ENCODE data around the gene NAT16.

NAT16 gene

DNA sequence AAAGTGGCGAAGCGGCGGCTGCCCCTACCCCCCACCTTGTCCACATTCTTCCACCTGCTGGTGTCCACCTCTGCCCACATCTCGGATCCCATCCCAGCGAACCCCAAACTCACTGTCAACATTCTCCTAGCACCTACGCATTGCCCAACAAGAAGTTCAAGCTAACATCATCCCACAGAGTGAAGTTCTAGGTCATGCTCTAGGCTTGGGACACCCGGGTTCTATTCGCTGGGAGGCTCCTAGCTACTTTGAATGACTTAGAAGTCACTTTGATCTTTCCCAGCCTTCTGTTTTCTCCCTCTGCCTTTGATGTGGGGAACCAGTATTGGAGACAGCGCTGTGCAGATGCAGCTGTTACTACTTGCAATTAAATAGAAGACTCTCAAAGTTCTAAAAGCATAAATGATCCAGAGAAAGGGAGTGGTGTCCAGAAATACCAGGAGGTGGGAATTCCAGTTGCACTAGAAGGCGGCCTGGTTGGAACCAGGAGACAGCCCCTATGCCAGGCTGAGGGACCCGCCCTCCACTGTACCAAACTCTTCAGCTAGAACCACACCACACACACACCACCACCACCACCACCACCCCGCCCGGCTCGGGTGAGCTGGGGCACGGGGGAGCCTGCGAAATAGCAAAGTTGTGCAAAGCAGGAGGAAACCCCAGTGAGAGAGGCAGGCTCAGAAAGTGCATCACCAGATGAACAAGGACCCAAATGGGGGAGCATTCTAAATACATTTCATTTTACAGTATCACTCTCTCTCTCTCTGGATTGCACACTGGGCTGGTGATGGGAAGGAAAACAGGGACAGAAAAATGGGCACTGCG, 9.3 kb downstream of the NAT16 start:
- no peak for ATAC-seq

DNA sequence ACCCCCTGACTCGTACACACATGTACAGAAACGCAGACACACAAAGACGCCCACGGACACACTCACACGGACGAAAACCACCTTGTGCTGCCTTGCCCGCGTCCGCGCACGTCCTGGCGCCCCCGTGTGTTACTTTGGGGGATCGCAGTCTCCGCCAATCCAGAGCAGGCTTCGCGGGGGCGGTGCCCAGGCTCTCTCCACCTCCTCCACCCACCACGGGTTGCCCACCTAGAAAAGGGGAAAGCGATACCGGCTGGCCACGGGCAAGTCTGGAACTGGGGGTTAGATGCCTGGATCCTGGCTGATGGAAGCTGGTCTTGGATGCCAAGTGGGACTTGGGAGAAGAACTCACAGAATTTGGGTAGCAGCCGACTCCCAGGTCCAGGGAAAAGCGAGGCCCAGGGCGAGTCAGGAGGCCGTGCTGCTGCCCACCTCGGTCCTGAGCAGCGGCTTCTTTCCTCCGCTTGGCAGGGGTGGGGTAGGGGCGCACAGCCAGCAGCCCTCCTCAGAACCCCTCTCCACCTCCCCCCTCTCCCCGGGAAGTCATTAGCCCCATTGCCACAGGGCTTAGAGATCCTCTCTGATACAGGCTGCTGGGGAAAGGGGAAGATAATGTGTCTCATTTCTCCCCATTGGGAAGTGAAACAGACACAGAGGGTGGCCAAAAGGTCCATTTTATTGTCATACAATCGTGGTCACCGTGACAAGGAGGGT, 10.1 kb downstream of the NAT16 start:
- peak; percentile 42 to 53 for ATAC-seq

DNA sequence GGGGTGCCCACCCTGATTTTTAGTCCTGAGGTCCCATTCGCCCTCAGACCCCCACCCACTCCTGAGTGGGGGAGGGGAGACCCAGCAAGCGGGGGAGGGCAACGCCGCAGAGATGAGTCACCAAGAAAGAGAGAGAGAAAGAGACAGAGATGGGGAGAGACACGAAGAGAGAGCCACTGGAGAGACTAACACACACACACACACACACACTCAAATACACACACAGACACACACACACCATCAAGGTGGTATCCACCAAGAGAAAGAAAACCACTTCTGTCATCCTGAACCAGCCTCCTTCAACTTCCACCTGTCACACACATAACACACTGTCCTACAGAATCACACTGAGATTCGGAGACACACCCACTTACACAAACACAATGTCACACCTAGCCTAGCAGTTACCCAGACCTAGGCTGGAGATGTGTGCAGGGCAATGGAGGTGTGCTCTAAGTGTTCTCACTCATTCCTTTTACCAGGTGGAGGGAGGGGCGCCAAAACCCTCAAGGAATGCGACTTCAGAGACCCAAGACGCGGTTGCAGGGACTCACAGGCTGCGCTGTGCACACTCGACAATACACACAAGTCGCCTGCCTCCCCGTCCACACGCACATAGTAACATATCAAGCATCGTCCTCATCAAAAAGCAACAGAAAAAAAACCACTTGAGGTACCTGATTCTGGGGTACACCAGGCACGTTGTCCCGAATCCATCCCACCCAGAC, 10.8 kb downstream of the NAT16 start:
- ATAC-seq, result no peak

- ATAC-seq, result no peak
These were observed 11.6 kb downstream of the NAT16 start for GRCh38 chr7:101168412-101169049.

DNA sequence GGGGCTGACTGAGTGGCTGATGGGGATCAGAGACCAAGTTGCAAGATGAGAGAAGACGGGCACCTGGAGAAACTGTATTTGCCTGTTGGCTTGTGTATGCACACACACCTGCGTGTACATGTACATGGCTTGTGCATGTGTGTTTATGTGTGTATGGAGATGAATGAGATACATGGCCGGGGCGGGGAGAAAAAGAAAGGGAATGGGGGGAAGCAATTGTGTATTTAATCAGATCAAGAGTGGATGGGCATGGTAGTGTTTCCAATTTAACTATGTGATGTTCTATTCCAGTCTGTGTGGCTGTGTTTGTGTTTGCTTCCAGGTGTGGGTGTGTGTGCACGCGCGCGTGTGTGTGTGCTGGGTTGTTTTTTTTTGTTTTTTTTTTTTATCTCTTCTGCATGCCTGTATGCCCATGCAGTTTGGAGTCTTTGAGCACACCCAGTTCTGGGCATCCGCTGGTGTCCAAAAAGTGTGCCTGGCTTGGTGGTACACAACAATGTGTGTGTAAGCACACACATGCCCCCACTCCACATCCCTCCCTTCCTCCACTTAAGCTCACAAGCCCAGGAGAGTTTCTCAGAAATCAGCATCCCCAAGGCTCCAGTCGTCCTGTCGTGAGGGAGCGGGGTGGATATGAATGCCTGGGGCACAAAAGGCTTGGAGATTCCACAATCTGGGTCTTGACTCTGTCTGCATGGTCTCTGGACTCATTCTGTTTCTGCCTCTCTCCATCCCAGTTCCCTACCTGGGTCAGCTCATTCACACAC, 12.3 kb downstream of the NAT16 start:
- ATAC-seq, result no peak

DNA sequence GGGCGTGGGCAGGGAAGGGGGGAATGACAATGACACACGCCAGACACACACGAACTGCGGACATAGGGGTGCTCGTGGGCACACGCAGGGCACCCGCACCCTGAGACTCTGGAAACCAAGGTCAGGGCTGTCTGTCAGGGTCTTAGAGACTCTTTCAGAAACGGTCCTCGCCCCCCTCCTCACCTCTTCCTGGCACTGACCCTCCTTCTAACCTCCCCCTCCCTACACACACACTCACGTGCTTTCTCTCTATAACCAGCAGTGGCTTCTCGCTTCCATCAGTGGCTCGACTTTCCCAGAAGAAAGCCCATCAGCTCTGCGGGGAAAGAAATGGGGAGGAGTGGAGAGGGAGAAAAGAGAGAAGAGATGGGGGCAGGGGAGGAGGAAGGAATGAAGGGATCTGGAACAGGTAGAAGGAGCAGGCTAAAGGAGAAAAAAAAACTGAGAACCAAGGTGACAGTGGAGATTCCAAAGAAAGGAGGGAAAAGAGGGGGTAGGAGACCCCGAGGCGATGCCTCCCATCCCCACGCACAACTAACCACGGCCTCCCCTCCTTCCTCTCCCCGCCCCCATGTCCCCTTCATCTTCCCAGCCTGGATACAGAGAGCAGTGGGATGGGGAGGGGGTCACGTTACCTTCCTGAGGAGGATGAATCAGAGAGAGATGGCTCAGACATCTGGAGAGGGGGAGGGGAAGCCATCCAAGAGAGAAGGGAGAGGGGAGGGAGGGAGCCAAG, 13.0 kb downstream of the NAT16 start:
- no peak for ATAC-seq

DNA sequence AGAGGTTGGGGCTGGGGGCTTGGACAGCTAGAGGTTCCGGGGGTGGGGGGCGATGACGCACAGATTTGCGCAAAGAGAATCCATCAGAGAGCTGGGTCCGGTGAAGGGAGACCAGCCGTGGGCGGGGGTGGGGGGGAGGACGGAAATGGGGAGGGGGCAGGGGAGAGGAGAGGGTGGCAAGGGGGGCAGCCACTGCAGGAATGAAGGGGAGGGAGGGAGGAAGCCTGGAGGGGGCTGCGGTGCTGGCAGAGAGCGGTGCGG, 13.5 kb downstream of the NAT16 start:
- ATAC-seq, result no peak

DNA sequence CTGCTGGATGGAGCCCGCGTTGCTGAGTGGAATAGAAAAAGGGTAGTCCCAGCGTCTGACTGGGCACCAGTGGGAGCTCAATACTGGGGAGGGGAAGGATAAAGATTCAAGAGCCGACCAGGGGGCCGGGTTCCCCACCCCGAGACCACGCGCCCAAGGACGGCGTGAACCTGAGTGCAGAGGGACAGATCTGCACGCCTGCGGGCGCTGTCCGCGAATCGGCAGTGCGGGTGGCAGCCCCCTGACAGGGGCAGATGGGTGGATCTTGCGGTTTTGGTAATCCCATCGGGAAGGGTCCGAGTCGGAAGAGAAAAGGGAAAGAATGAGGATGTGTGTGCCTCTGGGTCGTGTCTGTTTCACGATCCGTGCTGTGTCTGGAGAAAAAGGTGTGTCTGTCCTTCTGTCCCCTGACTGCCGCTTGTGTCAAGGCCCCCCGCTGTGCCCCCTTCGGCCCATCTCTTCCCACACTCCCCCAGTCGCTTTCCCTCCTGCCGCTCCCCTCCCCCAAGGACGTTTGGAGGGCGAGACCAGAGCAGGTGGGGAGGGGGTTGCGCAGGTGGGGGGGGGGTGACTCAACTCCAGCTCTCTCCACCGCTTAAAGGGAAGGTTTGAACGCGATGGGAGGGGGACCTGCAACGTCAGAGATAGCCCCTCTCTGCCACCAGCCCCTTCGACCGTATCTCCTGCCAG, 14.0 kb downstream of the NAT16 start:
- no peak for ATAC-seq

- ATAC-seq, result peak; percentile 83 to 85
These were observed 14.8 kb downstream of the NAT16 start, which contains the start of gene VGF for GRCh38 chr7:101165075-101165957. Gene VGF (minus strand): TSS chr7:101165569. CDS start chr7:101164843, 726 bp downstream.

GRCh38 chr7:101164071-101164840, 15.8 kb downstream of the NAT16 start:
- ATAC-seq, result no peak

DNA sequence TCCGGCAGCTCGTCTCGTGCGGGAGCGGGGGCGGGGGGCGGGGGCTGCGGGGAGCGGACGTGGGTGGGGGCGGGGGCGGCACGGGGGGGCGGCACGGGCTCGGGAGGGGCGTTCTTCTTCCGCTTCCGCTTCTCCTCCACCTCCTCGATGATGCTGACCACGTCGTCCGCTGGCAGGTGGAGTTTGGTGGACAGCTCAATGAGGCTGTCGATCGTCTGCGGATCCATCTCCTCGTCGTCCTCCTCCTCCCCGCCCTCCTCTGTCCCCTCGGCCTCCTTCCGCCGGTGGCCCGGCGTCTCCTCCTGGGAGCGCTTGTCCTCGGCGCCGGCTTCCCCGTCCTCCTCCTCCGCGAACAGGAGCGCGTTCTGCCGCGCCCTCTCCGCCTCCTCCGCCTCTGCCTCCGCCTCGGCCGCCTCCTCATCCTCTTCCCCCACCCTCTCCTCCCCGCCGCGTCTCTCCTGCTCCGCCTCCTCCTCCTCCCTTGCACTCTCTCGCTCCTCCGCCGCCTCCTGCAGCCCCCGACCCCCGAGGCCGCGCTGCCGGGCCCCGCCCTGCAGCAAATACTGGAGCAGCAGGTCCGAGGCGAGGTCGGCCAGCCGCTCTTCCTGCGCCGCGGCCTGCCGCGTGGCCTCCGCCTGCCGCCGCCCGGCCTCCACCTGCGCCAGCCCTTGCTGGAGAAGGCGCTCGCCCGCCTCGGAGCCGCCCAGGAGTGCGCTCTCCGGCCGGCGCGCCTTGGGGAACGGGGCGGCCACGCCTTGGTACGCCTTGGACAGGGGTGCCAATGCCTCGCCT, 16.6 kb downstream of the NAT16 start:
- peak in 1 of 2 donors; percentile 4 for ATAC-seq

GRCh38 chr7:101162551-101163278, 17.4 kb downstream of the NAT16 start:
- ATAC-seq, result no peak

- no peak for ATAC-seq
These were observed 18.2 kb downstream of the NAT16 start for GRCh38 chr7:101161692-101162471.

DNA sequence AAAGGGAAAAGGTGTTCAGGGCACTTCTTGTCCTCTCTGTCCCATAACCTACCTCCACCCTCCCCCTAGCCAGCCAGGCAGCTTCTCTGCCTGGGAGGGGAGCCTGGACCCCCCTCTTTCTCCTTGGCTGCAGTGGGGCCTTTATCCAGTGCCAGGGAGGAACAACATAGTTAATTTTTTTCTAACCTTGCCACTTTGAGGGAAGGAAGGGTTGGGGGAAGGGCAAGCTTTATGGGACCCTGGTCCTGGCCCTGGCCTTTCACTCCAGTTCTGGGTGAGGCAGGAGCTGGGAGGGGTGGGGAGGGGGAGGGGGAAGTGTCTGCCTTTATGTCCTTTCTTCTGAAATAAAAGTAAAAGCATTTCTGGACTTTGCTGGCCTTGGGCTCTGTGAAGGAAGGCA, 19.2 kb downstream of the NAT16 start:
- ATAC-seq, result no peak

- no peak for ATAC-seq
These were observed 20.1 kb downstream of the NAT16 start for GRCh38 chr7:101159696-101160674.

Measured in activated CD4-positive, CD25-positive, alpha-beta regulatory T cell treated with anti-CD3 and anti-CD28 coated beads, Interleukin-2, amount 50 U/mL, for 24 hours (primary cell).